Thyroid gland (tissue), 4 donors: ENCODE measurements around the gene LEUTX.

Source experiments
- CTCF ChIP-seq, 6 experiments: fragments of 200-600 bp in 3 of 6; fragments of 450-650 bp in 3 of 6; sonication (generic) in 3 of 6; IDR thresholded peaks; one replicate each; pipeline ENCODE4 v1.5.1; 2016 to 2019; ENCODE audit warnings: antibody characterized with exemption in 6 of 6, mild to moderate bottlenecking in 2 of 6, inconsistent platforms in 1 of 6, moderate library complexity in 1 of 6
- POLR2A ChIP-seq, 2 donors: fragments of 450-650 bp; IDR thresholded peaks; one replicate each; pipeline ENCODE4 v1.6.1; 2017; ENCODE audit warnings: antibody characterized with exemption in 2 of 2, mild to moderate bottlenecking in 2 of 2, moderate library complexity in 1 of 2

GRCh38 chr19:39749981-39750380 lies 28.7 kb upstream of the LEUTX start:
- TF ChIP-seq POLR2A (IDR thresholded peaks at IDR 0.05): no peak
- no peak for TF ChIP-seq CTCF (IDR thresholded peaks at IDR 0.05)
